ENCODE data around the gene AOAH.
"Not testable (repeated sequence)": the region's sequence is repeated elsewhere in the genome, so short reads cannot be mapped to it uniquely, and the experiment has no call there.

The AOAH gene

GRCh38 chr7:36504216-36504615 lies 220.1 kb downstream of the AOAH start:
- not testable (repeated sequence) for DNase-seq

- no peak for DNase-seq
Measured at GRCh38 chr7:36497775-36498174, 226.5 kb downstream of the AOAH start.

- not testable (repeated sequence) for DNase-seq
Measured at GRCh38 chr7:36497176-36497575, 227.1 kb downstream of the AOAH start.

GRCh38 chr7:36496576-36496975 lies 227.7 kb downstream of the AOAH start:
- DNase-seq = no peak

GRCh38 chr7:36491317-36491716 lies 233.0 kb downstream of the AOAH start:
- no peak for DNase-seq

- DNase-seq = no peak
Measured at GRCh38 chr7:36490419-36490830, 233.9 kb downstream of the AOAH start.

GRCh38 chr7:36488672-36489071 lies 235.6 kb downstream of the AOAH start:
- DNase-seq = not testable (repeated sequence)

GRCh38 chr7:36487756-36488336 lies 236.4 kb downstream of the AOAH start:
- peak; percentile 88 for DNase-seq

- no peak for DNase-seq
Measured at GRCh38 chr7:36486336-36486735, 238.0 kb downstream of the AOAH start.

- DNase-seq = no peak
Measured at GRCh38 chr7:36484265-36484664, 240.0 kb downstream of the AOAH start.

GRCh38 chr7:36483853-36484252 lies 240.4 kb downstream of the AOAH start:
- not testable (repeated sequence) for DNase-seq

- DNase-seq = no peak
Measured at GRCh38 chr7:36478745-36479144, 245.5 kb downstream of the AOAH start.

- no peak for DNase-seq
Measured at GRCh38 chr7:36475381-36475780, 248.9 kb downstream of the AOAH start.

- DNase-seq = no peak
Measured at GRCh38 chr7:36475011-36475342, 249.3 kb downstream of the AOAH start.

- DNase-seq = no peak
Measured at GRCh38 chr7:36474283-36475010, 249.8 kb downstream of the AOAH start.

- DNase-seq = peak; percentile 63
Measured at GRCh38 chr7:36473454-36474282, 250.6 kb downstream of the AOAH start.

GRCh38 chr7:36472141-36472729 lies 252.1 kb downstream of the AOAH start:
- no peak for DNase-seq

- DNase-seq = no peak
Measured at GRCh38 chr7:36469236-36469635, 255.1 kb downstream of the AOAH start.

- DNase-seq = no peak
Measured at GRCh38 chr7:36468370-36469101, 255.8 kb downstream of the AOAH start.

GRCh38 chr7:36466001-36466400 lies 258.3 kb downstream of the AOAH start:
- DNase-seq = not testable (repeated sequence)

- no peak for DNase-seq
Measured at GRCh38 chr7:36464271-36464670, 260.0 kb downstream of the AOAH start.
